Right forelimb (tissue), 1 donor: ENCODE measurements around the gene C17orf58.
"Not testable (repeated sequence)": the region's sequence is repeated elsewhere in the genome, so short reads cannot be mapped to it uniquely, and the experiment has no call there.

ENCODE experiments used
- DNase-seq: peaks from one replicate; pipeline ENCODE4 v3.0.0-alpha.2; 2018

Gene C17orf58

DNA sequence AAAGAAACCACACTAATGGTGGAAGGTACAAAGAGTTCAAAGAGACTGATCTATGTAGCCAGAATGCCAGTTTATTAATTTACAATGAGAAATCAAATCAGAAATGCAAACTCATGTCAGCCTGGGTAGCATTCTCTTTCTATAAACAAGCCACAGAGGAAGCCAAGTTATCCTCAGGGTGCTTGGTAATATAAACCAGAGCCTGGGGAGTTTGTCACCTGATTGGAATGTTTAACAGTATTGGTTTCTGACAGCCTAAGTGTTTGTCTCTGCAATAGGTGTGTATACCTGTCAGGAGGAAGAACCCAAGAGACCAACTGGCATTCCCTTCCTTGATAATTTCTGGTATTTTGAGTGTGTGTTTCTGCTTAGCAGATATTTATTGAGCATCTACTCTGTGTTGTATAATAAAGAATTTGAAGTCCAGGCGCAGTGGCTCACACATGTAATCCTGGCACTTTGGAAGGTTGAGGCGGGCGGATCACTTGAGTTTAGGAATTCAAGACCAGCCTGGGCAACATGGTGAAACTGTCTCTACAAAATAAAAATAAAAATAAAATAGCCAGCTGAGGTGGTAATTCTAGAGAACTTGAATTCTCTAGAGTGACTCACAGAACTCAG lies 3.1 kb upstream of the C17orf58 start:
- no peak for DNase-seq

DNA sequence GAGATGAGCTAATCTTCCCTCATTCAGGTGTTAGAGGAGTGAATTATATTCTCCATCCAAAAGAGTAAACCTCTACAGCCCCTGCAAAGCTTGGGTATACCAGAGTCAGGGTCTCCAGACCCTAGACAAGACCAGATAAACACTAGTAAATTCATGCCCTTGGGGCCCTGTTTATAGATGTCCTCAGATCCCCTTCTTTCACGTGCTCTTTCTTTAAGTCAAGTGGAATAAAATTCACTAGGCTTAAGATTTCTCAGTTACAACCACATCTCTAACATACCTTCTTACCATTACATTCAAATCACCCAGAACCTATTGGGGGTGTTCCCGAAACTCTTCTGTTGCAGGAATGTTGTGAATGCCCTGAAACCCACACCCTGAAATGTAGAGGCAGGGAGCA lies 2.2 kb upstream of the C17orf58 start:
- DNase-seq: no peak

DNA sequence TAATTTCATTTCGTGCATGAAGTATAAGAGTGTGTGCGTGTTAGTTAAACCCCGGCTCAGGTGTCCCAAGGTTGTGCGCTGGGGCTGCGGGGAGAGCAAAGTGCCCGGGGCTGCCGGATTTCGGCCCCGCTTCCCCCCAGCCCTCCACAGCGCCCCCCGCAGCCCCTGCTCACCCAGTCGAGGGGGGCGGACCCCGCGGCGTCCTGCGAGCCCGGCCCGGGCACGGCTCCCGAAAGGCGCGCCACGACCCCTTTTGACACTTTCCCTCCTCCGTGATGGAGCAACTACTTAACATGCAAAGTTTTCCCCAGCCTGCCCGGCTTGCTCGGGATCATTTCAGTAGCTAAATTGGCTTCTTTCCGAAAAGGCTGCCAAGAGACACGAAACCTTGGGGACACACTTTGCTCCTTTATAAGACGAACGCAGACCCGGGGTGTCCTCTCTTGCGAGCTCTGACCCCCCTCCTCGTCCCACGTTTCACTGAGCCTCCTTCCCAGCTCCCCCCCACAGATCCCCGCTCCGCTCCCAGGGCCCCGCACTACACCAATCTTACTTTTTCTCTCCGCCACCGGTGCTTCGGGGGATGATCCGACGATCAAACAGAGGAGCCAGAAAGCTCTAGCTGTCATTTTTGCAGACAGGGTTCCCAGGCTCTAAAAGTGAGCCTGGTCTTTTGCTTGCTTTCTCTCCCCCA lies 552 bp downstream of the C17orf58 start:
- DNase-seq: peak; percentile 58

DNA sequence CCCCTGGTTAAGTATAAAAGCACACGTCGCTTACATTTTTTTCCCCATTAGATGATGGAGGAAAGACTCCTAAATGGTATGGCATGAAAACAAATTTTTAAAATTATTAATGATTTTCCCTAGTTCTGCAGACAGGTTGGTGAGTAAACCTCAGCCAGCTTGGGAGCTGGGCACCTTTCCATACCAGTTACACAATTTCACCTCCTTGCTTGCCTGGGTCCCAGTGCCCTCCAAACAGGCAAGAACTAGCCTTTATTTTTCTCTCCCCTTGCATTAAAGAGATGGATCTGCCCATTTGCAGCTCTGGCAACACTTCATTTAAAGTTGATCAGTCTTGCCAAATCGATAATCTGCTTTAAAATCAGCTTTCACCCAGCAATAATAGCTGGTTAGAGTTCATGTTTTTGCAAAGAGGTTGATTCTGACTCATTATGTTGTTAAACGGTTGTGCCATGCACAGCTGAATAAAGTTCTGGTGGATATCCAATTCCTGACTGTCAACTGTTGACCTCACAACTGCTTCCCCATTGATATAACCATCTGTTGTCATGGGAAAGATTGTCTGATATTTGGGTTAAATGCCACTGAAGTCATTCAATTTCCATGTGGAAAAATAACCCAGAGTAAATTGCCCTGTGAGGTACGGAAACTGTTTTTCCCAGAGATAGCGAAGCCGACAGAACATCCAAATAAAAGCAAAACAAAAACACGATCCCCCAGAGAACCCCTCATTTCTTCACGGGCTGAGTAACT lies 1.3 kb downstream of the C17orf58 start:
- DNase-seq: no peak

DNA sequence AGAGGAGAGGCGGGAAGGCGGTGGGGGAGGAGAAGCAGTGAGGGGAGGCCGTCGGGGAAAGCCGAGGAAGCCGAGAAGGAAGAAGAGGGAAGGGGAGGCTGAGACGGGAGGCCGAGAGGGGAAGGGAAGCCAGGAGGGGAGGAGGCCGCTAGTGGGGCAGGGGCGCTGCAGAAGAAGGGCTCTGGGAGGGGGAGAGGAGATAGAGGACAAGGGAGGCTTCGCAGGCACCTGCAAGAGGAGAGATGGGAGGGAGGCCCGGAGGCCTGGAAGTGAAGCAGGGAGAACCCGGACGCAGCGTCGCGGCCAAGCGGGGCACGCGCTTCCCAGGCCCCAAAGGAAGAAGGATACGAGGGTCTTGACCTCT lies 2.3 kb downstream of the C17orf58 start:
- DNase-seq: no peak

DNA sequence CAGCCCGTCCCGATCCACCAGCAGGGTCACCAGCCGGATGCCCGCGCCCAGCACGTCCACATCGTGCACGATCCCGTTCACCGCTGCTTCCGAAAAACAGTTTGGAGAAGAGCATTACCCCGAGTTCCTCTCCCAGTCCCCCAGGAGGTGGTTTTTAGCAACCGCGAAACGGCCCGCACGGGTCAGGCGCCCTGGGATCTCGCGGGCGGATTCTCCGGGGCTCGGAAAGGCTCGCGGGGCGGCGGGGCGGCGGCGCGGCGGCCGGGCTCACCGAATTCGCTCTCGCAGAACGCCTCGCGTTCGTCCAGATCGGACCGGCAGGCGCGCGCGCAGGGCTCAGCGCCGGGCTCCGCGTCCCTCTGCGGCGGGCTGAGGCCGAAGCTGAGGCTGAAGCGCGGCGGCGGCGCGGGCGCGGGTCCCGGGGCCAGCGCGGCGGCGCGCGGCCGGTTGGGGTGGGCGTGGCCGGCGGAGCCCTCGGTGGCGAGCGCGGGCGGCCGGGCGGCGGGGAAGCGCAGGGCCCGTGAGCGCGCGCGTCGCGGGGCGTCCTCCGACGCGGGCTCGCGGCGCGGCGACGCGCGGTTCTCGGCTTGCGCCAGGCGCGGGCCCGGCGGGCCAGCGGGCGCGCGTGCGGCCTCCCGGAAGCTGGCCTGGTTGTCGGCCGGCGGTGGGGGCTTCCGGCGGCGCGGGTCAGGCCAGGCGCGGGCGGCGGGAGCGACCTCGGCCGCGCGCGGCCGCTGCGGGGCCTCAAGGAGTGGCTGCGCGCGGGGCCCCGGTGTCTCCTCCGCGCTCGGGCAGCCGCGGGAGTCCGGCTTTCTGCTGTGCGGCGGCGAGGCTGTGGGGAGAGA lies 2.9 kb downstream of the C17orf58 start:
- DNase-seq: peak; percentile 90

DNA sequence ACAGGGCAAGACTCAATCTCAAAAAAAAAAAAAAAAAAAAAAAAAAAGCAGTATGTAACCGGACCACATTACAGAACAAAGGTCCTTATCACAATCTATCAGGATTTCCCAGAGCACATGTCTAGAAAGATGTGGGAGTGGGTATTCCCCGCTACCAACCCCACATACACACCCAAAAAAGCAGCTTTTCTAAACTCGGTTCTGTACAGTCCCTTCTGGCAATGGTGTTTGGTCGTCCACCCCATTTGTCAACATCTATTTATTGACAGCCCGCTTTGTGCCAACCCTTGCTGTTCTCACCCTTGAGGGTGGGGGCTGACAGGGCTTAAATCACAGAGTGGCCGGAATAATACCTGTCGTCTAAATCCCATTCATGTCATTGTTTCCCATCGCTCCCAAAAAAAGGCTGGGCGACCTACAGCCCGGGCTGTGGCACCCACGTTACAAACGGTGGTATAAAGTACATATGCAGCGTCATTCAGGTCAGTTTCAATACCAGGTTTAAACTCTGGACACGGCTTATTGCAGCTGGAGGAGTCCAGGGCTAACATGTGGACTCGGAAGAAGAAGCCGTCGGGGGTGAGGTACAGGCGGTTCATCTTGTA lies 3.6 kb downstream of the C17orf58 start:
- DNase-seq: no peak

DNA sequence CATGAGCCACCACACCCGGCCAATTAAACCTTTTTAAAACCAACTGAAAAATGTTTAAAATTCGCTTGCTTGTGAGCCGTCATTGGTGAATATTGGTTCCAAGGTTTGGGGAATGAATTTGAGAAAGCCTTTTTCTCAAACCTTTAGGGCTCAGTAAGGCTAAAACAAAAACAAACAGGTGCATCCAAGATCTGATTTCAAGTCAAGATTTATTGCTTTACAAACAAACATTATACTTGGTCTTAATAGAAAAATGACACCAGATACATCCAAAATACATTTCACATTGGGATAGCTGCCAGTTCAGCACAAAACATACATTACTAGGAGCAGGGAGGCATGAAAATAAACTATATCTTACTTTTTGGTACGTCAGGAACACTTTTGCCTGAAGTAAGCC lies 5.4 kb downstream of the C17orf58 start:
- DNase-seq: no peak

DNA sequence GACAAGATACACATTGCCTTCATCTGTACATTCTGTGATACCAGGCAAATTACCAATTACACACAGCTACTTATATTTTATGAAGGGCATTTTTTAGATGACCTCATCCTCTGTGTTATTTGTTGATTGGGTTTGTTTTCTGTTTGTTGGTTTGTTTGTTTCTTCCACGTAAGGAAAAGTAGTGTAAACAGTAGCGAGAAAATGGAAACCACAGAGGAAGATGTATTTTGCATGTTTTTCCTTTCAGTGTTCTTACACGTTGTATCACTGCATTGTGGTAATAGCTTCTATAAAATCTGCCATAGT lies 12.9 kb downstream of the C17orf58 start:
- no peak for DNase-seq

DNA sequence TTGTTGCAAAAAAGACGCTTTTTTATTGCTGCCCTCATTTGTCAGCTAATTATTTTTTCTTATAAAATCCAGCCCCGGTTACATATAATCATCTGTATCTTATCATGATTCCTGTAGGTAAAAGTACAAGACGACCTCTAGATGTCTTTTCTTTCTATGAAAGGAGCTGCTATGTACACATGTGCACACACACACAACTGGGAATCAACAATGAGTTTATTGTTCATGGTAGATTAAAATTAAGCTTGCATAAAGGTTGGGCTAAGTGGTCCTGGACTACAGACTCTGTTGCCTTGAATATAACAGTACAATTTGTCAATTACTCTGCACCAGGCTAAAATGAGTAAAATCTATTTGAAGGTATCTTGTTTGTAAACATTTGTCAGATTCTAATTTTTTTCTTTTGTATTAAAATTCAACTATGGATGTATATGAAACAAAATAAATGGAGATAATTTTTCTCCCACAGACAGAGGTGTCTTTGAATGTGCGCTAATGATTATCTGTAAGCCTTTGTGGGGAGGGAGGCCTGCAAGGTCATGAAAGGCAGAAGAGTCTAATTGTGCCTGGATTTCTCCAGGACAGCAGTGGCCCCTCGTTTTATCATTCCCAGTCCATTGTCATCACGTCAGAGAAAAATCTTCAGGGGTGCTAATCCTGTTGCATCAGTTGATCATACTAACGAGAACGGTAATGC lies 13.4 kb downstream of the C17orf58 start:
- DNase-seq: no peak

DNA sequence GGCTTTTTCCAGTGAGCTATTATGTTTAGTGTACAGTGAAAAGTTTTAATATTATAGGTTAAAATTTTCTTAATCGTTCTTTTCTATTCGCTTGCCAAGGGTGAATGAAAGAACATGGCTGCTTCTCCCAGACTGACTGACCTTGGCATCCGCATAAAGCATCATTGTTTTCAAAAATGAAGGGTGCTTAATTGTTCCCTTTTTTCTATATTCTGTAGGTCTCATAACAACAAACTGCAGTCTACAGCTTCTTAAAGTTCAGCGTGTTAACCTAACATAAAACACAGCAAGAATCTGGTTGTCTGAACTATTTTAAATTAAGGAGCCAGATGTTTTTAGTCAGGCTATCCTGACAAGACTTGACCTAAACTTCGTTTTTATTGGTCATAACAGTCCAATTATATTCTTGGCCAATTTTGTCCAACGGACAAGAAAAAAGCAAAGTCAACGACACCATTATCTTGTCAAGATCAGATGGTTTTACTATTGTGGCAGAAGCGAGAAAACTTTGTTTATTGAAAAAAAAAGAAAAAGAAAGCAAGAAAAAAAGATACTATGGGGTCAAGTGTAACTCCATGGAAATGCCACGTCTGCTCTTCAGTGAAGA lies 14.1 kb downstream of the C17orf58 start:
- DNase-seq: no peak

DNA sequence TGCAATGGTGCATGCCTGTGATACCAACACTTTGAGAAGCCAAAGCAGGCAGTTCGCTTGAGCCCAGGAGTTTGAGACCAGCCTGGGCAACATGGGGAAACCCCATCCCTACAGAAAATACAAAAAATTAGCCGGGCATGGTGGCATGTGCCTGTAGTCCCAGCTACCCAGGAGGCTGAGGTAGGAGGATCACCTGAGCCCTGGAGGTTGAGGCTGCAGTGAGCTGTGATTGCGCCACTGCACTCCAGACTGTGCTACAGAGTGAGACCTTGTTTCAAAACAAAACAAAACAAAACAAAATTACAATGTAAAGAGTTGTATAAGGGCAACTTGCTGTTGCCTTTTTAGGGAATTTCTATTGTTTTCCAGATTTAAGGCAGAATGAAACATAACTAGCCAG lies 15.4 kb downstream of the C17orf58 start:
- not testable (repeated sequence) for DNase-seq

DNA sequence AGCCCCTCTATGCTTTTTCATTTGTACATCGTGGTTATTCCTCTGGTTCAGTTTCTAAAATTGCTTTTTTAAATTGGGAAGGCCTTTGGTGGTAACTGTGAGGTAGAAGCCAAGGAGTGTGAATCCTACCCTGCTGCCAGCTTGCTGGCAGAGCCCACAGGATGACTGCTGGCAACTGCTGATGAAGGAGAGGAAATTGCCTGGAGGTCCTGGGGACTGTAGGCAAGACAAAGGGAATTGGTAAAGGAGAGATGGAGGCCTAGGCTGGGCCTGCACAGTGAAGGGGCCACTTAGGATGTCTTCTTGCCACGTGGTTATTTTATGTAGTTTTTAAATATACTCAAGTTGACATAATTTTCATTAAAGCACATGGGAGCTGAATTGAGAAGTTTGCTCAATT lies 15.8 kb downstream of the C17orf58 start:
- no peak for DNase-seq

DNA sequence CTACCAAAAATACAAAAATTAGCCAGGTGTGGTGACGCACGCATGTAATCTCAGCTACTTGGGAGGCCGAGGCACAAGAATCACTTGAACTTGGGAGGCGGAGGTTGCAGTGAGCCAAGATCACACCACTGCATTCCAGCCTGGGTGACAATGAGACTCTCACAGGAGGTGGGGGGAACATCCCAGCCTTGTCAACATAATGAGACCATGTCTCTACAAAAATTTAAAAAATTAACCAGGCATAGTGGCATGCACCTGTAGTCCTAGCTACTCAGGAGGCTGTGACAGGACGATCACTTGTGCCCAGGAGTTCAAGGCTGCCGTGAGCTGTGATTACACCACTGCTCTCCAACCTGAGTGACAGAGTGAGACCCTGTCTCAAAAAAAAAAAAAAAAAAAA lies 20.0 kb downstream of the C17orf58 start:
- not testable (repeated sequence) for DNase-seq

DNA sequence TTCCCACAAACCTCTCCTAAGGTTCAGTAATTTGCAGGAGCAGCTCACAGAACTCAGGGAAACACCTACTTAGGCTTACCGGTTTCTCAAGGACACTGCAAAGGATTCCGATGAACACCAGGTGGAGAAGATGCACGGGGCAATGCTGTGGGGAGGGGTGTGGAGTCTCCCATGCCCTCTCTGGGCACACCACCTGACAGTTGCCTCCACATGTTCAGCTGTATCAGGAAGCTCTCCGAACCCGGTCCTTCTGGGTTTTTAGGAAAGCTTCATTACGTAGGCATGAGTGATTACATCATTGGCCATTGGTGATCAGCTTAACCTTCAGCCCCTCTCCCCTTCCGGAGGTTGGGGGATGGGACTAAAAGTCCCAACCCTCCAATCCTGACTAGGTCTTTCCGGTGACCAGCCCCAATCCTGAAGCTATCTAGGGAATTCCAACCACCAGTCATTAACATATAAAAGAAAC lies 21.6 kb downstream of the C17orf58 start:
- no peak for DNase-seq

DNA sequence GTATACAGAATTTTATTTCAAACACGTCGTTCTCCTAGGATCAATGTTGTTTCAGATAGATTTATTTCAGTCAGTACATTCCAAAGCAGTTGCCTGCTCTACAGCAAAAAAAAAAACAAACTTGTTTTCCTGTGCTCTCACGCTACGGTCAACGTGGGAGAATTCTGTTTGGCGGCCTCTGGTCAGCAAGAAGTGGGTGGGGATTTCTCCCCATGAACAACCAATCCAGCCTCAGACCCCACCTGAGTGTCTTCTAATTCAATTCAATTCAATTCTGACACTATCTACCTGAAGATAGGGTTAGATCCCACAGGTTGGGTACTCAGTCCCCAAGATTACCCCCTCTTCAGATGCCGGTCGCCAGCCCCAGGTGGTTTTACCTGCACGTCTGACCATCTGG lies 22.1 kb downstream of the C17orf58 start:
- DNase-seq: no peak

DNA sequence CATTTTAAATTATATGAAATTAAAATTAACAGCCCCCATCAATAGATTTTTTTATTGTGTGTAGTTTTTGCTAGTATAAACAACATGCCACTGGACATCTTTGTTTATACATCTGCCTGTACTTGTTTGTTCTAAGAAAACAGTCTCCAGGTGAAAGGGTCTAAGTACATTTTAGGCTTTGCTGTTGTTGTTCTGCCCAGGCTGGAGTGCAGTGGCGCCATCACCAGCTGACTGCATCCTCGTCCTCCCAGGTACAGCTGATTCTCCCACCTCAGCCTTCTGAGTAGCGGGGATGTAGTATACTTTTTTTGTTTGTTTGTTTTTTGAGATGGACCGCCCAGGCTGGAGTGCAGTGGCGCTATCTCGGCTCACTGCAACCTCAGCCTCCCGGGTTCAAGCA lies 25.5 kb downstream of the C17orf58 start:
- DNase-seq: no peak

DNA sequence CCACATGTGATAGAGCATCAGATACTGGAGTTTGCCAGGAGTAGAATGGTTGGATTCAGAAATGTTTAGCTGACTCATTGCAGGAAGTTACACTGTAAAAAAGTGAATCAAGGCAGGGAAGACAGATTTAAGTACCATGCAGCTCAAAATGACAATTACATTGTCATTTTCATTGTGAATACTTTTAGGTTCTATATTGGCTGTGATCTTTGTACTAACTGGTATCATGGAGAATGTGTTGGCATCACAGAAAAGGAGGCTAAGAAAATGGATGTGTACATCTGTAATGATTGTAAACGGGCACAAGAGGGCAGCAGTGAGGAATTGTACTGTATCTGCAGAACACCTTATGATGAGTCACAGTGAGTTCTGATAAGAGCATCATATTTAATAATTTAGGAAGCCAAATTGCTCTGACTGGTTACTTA lies 33.1 kb downstream of the C17orf58 start:
- peak; percentile 55 for DNase-seq

DNA sequence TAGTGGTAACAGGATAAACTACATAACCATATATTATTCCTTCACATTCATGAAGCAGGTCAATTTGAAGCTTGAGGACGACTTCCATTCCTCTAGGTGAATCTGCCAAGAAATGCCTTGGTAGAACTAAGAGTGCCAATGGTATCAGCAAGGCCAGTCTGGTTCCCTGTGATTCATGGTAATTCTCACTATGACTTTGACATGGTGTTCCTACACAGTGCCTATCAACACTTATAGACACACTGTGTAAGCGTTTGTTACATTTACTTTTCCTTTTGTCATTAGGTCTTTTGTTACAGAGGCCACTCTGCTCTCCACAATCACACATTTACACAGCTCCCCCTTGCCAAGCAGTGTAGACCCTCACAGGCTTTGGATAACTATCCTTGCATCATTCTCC lies 34.1 kb downstream of the C17orf58 start:
- not testable (repeated sequence) for DNase-seq

DNA sequence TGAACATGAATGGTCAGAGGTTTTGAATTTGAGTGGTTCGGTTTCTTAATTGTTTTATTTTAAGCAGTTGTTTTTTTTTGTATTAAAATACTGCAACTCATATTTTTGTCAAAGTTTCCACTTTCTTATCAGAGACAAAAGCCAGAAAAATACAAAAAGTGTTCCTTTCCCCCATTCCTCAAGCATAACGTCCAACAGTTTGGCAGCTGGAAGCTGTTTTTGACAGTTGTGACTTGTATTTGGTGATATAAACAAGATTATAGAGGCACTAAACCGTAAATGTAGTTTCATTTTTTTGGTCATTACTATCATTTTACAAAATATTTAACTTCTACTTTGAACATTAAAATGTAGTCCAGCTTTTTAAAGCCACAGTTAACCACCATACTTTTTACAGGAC lies 36.0 kb downstream of the C17orf58 start:
- not testable (repeated sequence) for DNase-seq

DNA sequence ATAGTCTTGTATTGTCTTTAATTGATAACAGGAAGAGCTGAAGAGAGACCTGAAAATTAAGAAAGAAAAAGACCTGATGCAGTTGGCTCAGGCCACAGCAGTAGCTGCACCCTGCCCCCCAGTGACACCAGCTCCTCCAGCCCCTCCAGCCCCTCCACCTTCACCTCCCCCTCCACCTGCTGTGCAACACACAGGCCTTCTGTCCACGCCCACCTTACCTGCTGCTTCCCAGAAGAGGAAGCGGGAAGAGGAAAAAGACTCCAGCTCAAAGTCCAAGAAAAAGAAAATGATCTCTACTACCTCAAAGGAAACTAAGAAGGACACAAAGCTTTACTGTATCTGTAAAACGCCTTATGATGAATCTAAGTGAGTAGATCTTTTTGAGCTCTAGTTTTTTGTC lies 36.8 kb downstream of the C17orf58 start:
- DNase-seq: no peak

DNA sequence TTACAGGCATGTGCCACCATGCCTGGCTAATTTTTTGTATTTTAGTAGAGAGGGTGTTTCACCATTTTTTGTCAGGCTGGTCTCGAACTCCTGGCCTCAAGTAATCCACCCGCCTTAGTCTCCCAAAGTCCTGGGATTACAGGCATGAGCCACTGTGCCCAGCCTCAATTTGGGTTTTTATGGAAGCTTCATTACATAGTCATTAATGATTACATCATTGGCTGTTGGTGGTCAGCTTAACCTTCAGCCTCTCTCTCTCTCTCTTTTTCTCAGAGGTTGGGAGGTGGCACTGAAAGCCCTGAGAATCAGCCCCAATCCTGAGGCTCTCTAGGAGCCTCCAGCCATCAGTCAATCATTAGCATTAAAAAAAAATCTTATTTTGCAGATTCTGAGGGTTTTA lies 45.3 kb downstream of the C17orf58 start:
- DNase-seq: no peak
